K562 (cell line): ENCODE measurements around the gene SUSD3. TPM values are rescaled to one million over a fixed set of nuclear protein-coding genes. Genes with fewer than 3 reads are reported as not detected.

Experiments used
- ATAC-seq: fragments of 200-7000 bp; cut with Tn5 transposase; 3 replicates; pipeline ENCODE4 v1.9.1; 2020; ENCODE audit warnings: moderate library complexity
- BruUV-seq: library from RNA; stranded (reverse); fragments of 400-500 nt; replicated peaks from 2 replicates; lab custom pipeline; 2021; lab: Mats Ljungman, UMichigan
- CTCF ChIA-PET: fragments of 300-600 bp; formaldehyde crosslinking; extraction: SDS; loops from one replicate; lab custom pipeline; 2021; ENCODE audit warnings: low intra/inter-chr PET ratio; lab: Yijun Ruan, JAX
- POLR2A ChIA-PET: fragments of 300-600, 350-650 bp; sonication (Branson Sonifier 250); formaldehyde crosslinking; extraction: SDS; loops from one replicate; lab custom pipeline; 2021; ENCODE audit warnings: antibody characterized with exemption, inconsistent platforms; lab: Yijun Ruan, JAX
- DNase-seq, 4 experiments: peaks; one replicate each; pipeline versions ENCODE4 v3.0.0 to v3.0.0-alpha.2; 2011 to 2018; ENCODE audit warnings: low spot score in 3 of 4, mixed read lengths in 3 of 4; ENCODE audit errors: extremely low read depth in 1 of 4
- FAIRE-seq: peaks from 2 replicates; lab custom pipeline; 2011; peaks lifted over from hg19 to GRCh38; lab: Jason Lieb, UNC
- H2AFZ ChIP-seq: 2 replicates; pipeline ENCODE4 v1.6.0; 2011; ENCODE audit warnings: low read depth, low read length, control low read depth, inconsistent platforms
- H3K27ac ChIP-seq: fragments of 200-600 bp; 3 replicates; pipeline ENCODE4 v1.8.0; 2011; ENCODE audit warnings: low read depth, mild to moderate bottlenecking, control low read depth, inconsistent platforms, low read length, moderate library complexity, mixed read lengths; ENCODE audit errors: extremely low read depth
- H3K27me3 ChIP-seq, 2 experiments: fragments of 300-600 bp in 1 of 2; 2 replicates in 1 of 2; 3 replicates in 1 of 2; pipeline versions ENCODE4 v1.6.0 to v1.8.0; 2011; ENCODE audit warnings: inconsistent platforms in 2 of 2, low read length in 2 of 2, mild to moderate bottlenecking in 1 of 2, mixed read lengths in 1 of 2, moderate library complexity in 1 of 2; ENCODE audit not compliant: control insufficient read depth in 2 of 2, insufficient read depth in 2 of 2
- H3K36me3 ChIP-seq: fragments of 300-600 bp; 3 replicates; pipeline ENCODE4 v1.8.0; 2011; ENCODE audit warnings: mild to moderate bottlenecking, low read length, inconsistent platforms; ENCODE audit not compliant: control insufficient read depth, insufficient read depth
- H3K4me1 ChIP-seq, 2 experiments: fragments of 200-600 bp in 1 of 2; replicated peaks in 1 of 2; 2 replicates in 1 of 2; 3 replicates in 1 of 2; pipeline versions ENCODE4 v1.5.1 to v1.8.0; 2011; ENCODE audit warnings: inconsistent platforms in 2 of 2, low read length in 2 of 2, mild to moderate bottlenecking in 1 of 2, mixed read lengths in 1 of 2, moderate library complexity in 1 of 2; ENCODE audit not compliant: control insufficient read depth in 2 of 2, insufficient read depth in 2 of 2
- H3K4me2 ChIP-seq: 2 replicates; pipeline ENCODE4 v1.6.1; 2011; ENCODE audit warnings: low read length, control low read depth, inconsistent platforms, mixed read lengths; ENCODE audit not compliant: insufficient read depth
- H3K4me3 ChIP-seq: fragments of 200-600 bp; sonication (generic), shearing (Covaris generic); 2 replicates; pipeline ENCODE4 v1.5.1; 2016; ENCODE audit warnings: control low read depth, inconsistent platforms
- H3K79me2 ChIP-seq: fragments of 200-600 bp; 3 replicates; pipeline ENCODE4 v1.8.0; 2011; ENCODE audit warnings: low read length, inconsistent platforms; ENCODE audit not compliant: control insufficient read depth, insufficient read depth
- H3K9ac ChIP-seq, 2 experiments: 2 replicates each; pipeline versions ENCODE4 v1.6.0 to v1.6.1; 2011; ENCODE audit warnings: low read depth in 2 of 2, low read length in 2 of 2, control low read depth in 1 of 2, inconsistent platforms in 1 of 2, mild to moderate bottlenecking in 1 of 2, mixed read lengths in 1 of 2; ENCODE audit not compliant: insufficient read depth in 1 of 2
- H3K9me1 ChIP-seq: one replicate; pipeline ENCODE4 v1.6.0; 2011; ENCODE audit warnings: inconsistent platforms, mild to moderate bottlenecking, low read length, moderate library complexity; ENCODE audit not compliant: control insufficient read depth, insufficient read depth
- H3K9me3 ChIP-seq: replicated peaks from 2 replicates; pipeline ENCODE4 v1.5.1; 2011; ENCODE audit warnings: low read depth, low read length, inconsistent platforms; ENCODE audit not compliant: control insufficient read depth, insufficient read depth
- H4K20me1 ChIP-seq: replicated peaks from 2 replicates; pipeline ENCODE4 v1.6.1; 2011; ENCODE audit warnings: low read length, inconsistent platforms, mixed read lengths; ENCODE audit not compliant: control insufficient read depth, insufficient read depth
- HMG20A ChIP-seq: fragments of 450-650 bp; formaldehyde crosslinking; conservative IDR thresholded peaks from 2 replicates; pipeline ENCODE4 v1.4.0; 2020; ENCODE audit warnings: mild to moderate bottlenecking, mixed read lengths
- MAFF ChIP-seq: IDR thresholded peaks from 2 replicates; pipeline ENCODE4 v1.6.1; 2012; ENCODE audit warnings: low read length, improper control_type of control experiment
- NFYB ChIP-seq: IDR thresholded peaks from 2 replicates; pipeline ENCODE4 v1.6.1; 2011; ENCODE audit warnings: mild to moderate bottlenecking, moderate library complexity; ENCODE audit not compliant: insufficient read length; ENCODE audit errors: extremely low read depth
- NONO ChIP-seq, 2 experiments: fragments of 200-400 bp in 1 of 2; fragments of 450-650 bp in 1 of 2; formaldehyde crosslinking in 1 of 2; IDR thresholded peaks; 2 replicates each; pipeline ENCODE4 v1.6.1; 2017; ENCODE audit warnings: low read depth in 2 of 2, mild to moderate bottlenecking in 2 of 2, moderate library complexity in 2 of 2, low read length in 1 of 2
- NR2C2 ChIP-seq, 2 experiments: fragments of 200-800 bp in 1 of 2; sonication (Bioruptor generic) in 1 of 2; sonication (generic) in 1 of 2; formaldehyde crosslinking in 1 of 2; IDR thresholded peaks; 2 replicates each; pipeline versions ENCODE4 v1.6.1 to v1.8.0; 2016 to 2022; ENCODE audit warnings: mild to moderate bottlenecking in 1 of 2, missing compliant biosample characterization in 1 of 2, missing genetic modification characterization in 1 of 2, missing genetic modification reagents in 1 of 2
- NR3C1 ChIP-seq: sonication (generic); formaldehyde crosslinking; IDR thresholded peaks from 2 replicates; pipeline ENCODE4 v1.8.1; 2022; ENCODE audit warnings: missing genetic modification reagents
- REST ChIP-seq, 2 experiments: fragments of 450-650 bp; formaldehyde crosslinking in 1 of 2; IDR thresholded peaks; 2 replicates each; pipeline versions ENCODE4 v1.4.0 to v1.6.1; 2014 to 2020; ENCODE audit warnings: mild to moderate bottlenecking in 2 of 2, borderline replicate concordance in 1 of 2, low read depth in 1 of 2
- SFPQ ChIP-seq: fragments of 200-400 bp; formaldehyde crosslinking; IDR thresholded peaks from 2 replicates; pipeline ENCODE4 v1.6.1; 2017; ENCODE audit warnings: mild to moderate bottlenecking, low read depth, low read length, moderate library complexity
- TSC22D4 ChIP-seq: fragments of 450-650 bp; IDR thresholded peaks from 2 replicates; pipeline ENCODE4 v1.6.1; 2016; ENCODE audit warnings: missing genetic modification characterization, missing biosample characterization, control low read depth
- ZNF316 ChIP-seq: fragments of 450-650 bp; IDR thresholded peaks from 2 replicates; pipeline ENCODE4 v1.6.1; 2016
- ZNF561 ChIP-seq: fragments of 450-650 bp; formaldehyde crosslinking; conservative IDR thresholded peaks from 2 replicates; pipeline ENCODE4 v1.4.0; 2020; ENCODE audit warnings: mild to moderate bottlenecking, moderate library complexity
- WGBS: fragments of 100-300 bp; shearing (Covaris generic); methylation state at CpG from one replicate; pipeline ENCODE4 v1.1.6; 2016; ENCODE audit warnings: low coverage, mixed read lengths; ENCODE audit not compliant: insufficient coverage; ENCODE audit errors: missing lambda C conversion rate; 5-methylcytosine and 5-hydroxymethylcytosine counted together
- in situ Hi-C: fragments of 300-500 bp; cut with MboI; formaldehyde crosslinking; loops from 4 replicates; pipeline ENCODE4 v1.15.0; 2018; ENCODE audit warnings: inconsistent platforms, mixed read lengths
- intact Hi-C: fragments of 100-400 bp; cut with micrococcal nuclease; formaldehyde crosslinking; loops from 2 replicates; pipeline ENCODE4 v1.14.2; 2022
- polyA plus RNA-seq, 8 experiments: library from polyadenylated mRNA; depleted of rRNA in 4 of 8; stranded (reverse) in 5 of 8; unstranded in 3 of 8; fragments of >200 nt; fragmentation: Nextera tagmentation in 2 of 8; fragmentation: Illumina TruSeq in 1 of 8; extraction: Ambion mirVana in 2 of 8; extraction: Trizol in 1 of 8; gene quantifications; 2 replicates each; pipeline versions ENCODE4 v1.2.1 to v1.2.3, GENCODE V29; 2011 to 2014; ENCODE audit warnings: inconsistent platforms in 1 of 8, missing spikeins in 1 of 8
- total RNA-seq, 7 experiments: library from RNA; depleted of rRNA in 6 of 7; stranded (reverse); fragments of >200 nt in 6 of 7; fragmentation: Illumina TruSeq in 2 of 7; extraction: Trizol in 2 of 7; gene quantifications; 2 replicates each; pipeline versions ENCODE4 v1.2.1 to v1.2.3, GENCODE V29; 2011 to 2021; ENCODE audit warnings: low replicate concordance in 1 of 7

Gene SUSD3
- total and polyA plus RNA-seq, 9 of the 15 experiments (the other 6 are each of a cell fraction or from before 2014, with no cell fraction given), result 1.3 to 21.7 (median 11.4) TPM

GRCh38 chr9:93043122-93043521 lies 15.4 kb upstream of the SUSD3 start (continued):
- TF ChIP-seq NR2C2 (CRISPR knock-in tag; IDR thresholded peaks at IDR 0.05), result no peak
- 0 out of 2 replicates have a peak, but pooled peaks have one; percentile 23 for TF ChIP-seq NR2C2 (tag; IDR thresholded peaks at IDR 0.05)
- TF ChIP-seq MAFF, result peak; percentile 80
- peak; percentile 89 for TF ChIP-seq ZNF316
- no peak for TF ChIP-seq NFYB

- intact Hi-C loops (no loop called here), in situ Hi-C loops (no loop called here)
- Histone ChIP-seq H3K27me3 (peaks cover 25 to 36% of the 10 kb centered on the region in 2 experiments; a peak in 4 of 5 replicates), H3K9me1 (no peaks in the 10 kb centered on the region), H3K4me2 (no peak overlapping the region), H3K79me2 (no peaks in the 10 kb centered on the region), H4K20me1 (no peaks in the 10 kb centered on the region), H2AFZ (no peak overlapping the region), H3K9ac (no peak overlapping the region), H3K9me3 (no peaks in the 10 kb centered on the region; the same call in 1 of the 2 replicates), H3K27ac (no peak overlapping the region), H3K4me1 (peaks cover 4 to 7% of the 10 kb centered on the region in 2 experiments; a peak in 3 of 5 replicates), H3K4me3 (no peak overlapping the region), H3K36me3 (no peaks in the 10 kb centered on the region)
- ChIA-PET POLR2A (no interaction called here), CTCF (no interaction called here)
- no peak for DNase-seq
- 0% methylated on average over 1 of the region's 2 CpGs for WGBS
- no TSS peak for BruUV-seq
- ATAC-seq, result no peak
- FAIRE-seq, result no peak
- TF ChIP-seq NR3C1 (CRISPR knock-in tag), result no peak
- no peak for TF ChIP-seq NONO (IDR thresholded peaks at IDR 0.05; ENCODE audit: low read depth in 2 of 2, low read length in 1 of 2)
- no peak for TF ChIP-seq REST (IDR thresholded peaks at IDR 0.05; ENCODE audit: borderline replicate concordance)
- no peak for TF ChIP-seq REST (CRISPR knock-in tag; IDR thresholded peaks at IDR 0.05; ENCODE audit: low read depth)
- no peak for TF ChIP-seq TSC22D4 (tag)
- no peak for TF ChIP-seq SFPQ
- no peak for TF ChIP-seq HMG20A (CRISPR knock-in tag)
- no peak for TF ChIP-seq ZNF561 (CRISPR knock-in tag)
Observed at GRCh38 chr9:93045521-93045920, 13.0 kb upstream of the SUSD3 start.
